ENCODE measurements around the gene LDLR.

GRCh38 chr19:11111771-11112144 lies 22.5 kb downstream of the LDLR start:
- TF ChIP-seq, protein P1, sequence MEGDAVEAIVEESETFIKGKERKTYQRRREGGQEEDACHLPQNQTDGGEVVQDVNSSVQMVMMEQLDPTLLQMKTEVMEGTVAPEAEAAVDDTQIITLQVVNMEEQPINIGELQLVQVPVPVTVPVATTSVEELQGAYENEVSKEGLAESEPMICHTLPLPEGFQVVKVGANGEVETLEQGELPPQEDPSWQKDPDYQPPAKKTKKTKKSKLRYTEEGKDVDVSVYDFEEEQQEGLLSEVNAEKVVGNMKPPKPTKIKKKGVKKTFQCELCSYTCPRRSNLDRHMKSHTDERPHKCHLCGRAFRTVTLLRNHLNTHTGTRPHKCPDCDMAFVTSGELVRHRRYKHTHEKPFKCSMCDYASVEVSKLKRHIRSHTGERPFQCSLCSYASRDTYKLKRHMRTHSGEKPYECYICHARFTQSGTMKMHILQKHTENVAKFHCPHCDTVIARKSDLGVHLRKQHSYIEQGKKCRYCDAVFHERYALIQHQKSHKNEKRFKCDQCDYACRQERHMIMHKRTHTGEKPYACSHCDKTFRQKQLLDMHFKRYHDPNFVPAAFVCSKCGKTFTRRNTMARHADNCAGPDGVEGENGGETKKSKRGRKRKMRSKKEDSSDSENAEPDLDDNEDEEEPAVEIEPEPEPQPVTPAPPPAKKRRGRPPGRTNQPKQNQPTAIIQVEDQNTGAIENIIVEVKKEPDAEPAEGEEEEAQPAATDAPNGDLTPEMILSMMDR (IDR thresholded peaks at IDR 0.05) = no peak
- TF ChIP-seq POLR2A (IDR thresholded peaks at IDR 0.05) (no peak), POLR2AphosphoS5 (IDR thresholded peaks at IDR 0.05) (no peak), EP300 (IDR thresholded peaks at IDR 0.05) (no peak)

Data from sigmoid colon (tissue), 4 donors.